ENCODE measurements around the gene RHOH.

DNA sequence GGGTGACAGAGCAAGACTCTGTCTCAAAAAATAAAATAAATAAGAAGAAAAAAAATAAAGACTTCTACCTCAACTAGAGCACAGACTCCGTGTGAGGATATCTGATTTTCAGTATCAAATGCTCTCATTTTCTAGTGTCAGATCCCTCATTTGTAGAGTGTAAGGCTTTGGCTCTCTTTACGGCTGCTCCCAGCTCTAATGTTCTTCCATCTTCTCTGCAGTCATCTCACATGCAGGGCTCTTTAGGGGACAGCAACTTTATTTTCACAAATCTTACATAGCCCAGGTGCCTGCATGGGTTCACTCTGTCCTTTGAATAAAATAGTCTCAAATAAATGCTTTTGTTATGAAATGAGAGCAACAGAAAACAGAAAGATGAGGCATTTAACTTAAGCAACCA, 19.2 kb upstream of the RHOH start:
- TF ChIP-seq POLR2A (IDR thresholded peaks at IDR 0.05; ENCODE audit: low read length) (no peak), GATA1 (IDR thresholded peaks at IDR 0.05; ENCODE audit: low read depth, low read length) (no peak)
